Neural crest cell (in vitro differentiated cells): ENCODE measurements around the gene MRPL3. TPM values are rescaled to one million over a fixed set of nuclear protein-coding genes. Genes with fewer than 3 reads are reported as not detected.

ENCODE experiments used
- DNase-seq: peaks from one replicate; pipeline ENCODE4 v3.0.0; 2021; ENCODE audit warnings: low read depth, mixed read lengths, low spot score
- H3K27ac Mint-ChIP-seq: one replicate; pipeline ENCODE4 v1.8.0; 2021; ENCODE audit warnings: mild to moderate bottlenecking, mixed read lengths; ENCODE audit not compliant: unreplicated experiment
- H3K27me3 Mint-ChIP-seq: 2 replicates; pipeline ENCODE4 v1.8.0; 2021; ENCODE audit warnings: low read depth, mild to moderate bottlenecking, mixed read lengths
- H3K36me3 Mint-ChIP-seq: 2 replicates; pipeline ENCODE4 v1.8.0; 2021; ENCODE audit warnings: low read depth, mild to moderate bottlenecking, mixed read lengths
- H3K4me1 Mint-ChIP-seq: 2 replicates; pipeline ENCODE4 v1.8.0; 2021; ENCODE audit warnings: mixed read lengths
- H3K4me3 Mint-ChIP-seq: one replicate; pipeline ENCODE4 v1.8.0; 2021; ENCODE audit warnings: mild to moderate bottlenecking, mixed read lengths
- H3K9me3 Mint-ChIP-seq: 2 replicates; pipeline ENCODE4 v1.8.0; 2021; ENCODE audit warnings: mixed read lengths
- CTCF ChIP-seq: fragments of 200-600 bp; sonication (generic); conservative IDR thresholded peaks from 2 replicates; pipeline ENCODE4 v1.5.0; 2021; ENCODE audit warnings: antibody characterized with exemption, mild to moderate bottlenecking
- total RNA-seq: library from RNA; stranded (reverse); gene quantifications from 2 replicates; pipeline ENCODE4 v1.2.1, GENCODE V29; 2021

Gene MRPL3
- total RNA-seq, 1 donor from 2014 or later = 107 TPM

DNA sequence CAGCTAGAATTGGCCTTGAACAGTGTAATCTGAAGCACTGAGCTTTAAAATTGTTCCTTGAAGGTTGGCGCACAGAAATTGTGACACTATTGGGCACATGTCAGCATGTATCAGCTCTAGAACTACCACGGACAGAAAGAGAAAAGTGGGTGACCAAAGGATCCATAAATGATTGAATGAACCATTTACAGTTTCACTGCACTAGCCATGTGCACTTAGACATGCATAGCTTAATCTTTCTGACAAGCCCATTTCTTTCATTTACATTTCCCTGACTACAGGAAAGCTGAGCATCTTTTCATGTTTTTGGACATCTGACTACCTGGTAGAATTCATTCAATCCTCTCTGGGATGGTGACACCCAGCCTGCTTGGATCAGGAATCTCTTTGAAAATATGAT, 85.0 kb downstream of the MRPL3 start:
- no peak overlapping the region for H3K4me3 Mint-ChIP-seq
- no peak overlapping the region for H3K27ac Mint-ChIP-seq
- H3K27me3 Mint-ChIP-seq = no peaks in the 10 kb centered on the region
- TF ChIP-seq CTCF = no peak
- no peak for DNase-seq
- H3K36me3 Mint-ChIP-seq = peaks cover 14% of the 10 kb centered on the region
- peaks cover 28% of the 10 kb centered on the region for H3K9me3 Mint-ChIP-seq
- no peaks in the 10 kb centered on the region for H3K4me1 Mint-ChIP-seq

Other genes with a start within 250 kb of the MRPL3 start
- gene NUDT16, start 121.2 kb downstream of the MRPL3 start, total RNA-seq = 30.3 and 30.5 TPM in 2 replicates